SU-DHL-6 (cell line): ENCODE data around the gene SMOC2.

Source experiments
- H2AFZ ChIP-seq: fragments of 200-600 bp; sonication (generic); 2 replicates; pipeline ENCODE4 v1.6.1; 2014; ENCODE audit warnings: low read depth, mild to moderate bottlenecking, moderate library complexity, mixed read lengths, antibody characterized with exemption, low read length; ENCODE audit not compliant: severe bottlenecking
- H3F3A ChIP-seq: fragments of 200-600 bp; shearing (Covaris generic); 2 replicates; pipeline ENCODE4 v1.6.0; 2016; ENCODE audit warnings: antibody characterized with exemption, mild to moderate bottlenecking; ENCODE audit not compliant: insufficient read depth
- H3K27ac ChIP-seq: fragments of 200-600 bp; sonication (generic); 2 replicates; pipeline ENCODE4 v1.5.1; 2016; ENCODE audit warnings: low read depth, mild to moderate bottlenecking, low read length, moderate library complexity, mixed read lengths
- H3K27me3 ChIP-seq: fragments of 200-600 bp; sonication (generic), shearing (Covaris generic); 2 replicates; pipeline ENCODE4 v1.6.0; 2014; ENCODE audit warnings: mild to moderate bottlenecking, low read length
- H3K36me3 ChIP-seq: fragments of 200-600 bp; sonication (generic); 2 replicates; pipeline ENCODE4 v1.6.1; 2014; ENCODE audit warnings: mild to moderate bottlenecking, low read length, mixed read lengths
- H3K4me2 ChIP-seq: fragments of 300-600, 200-600 bp; shearing (Covaris generic), sonication (generic); 2 replicates; pipeline ENCODE4 v1.6.0; 2014; ENCODE audit warnings: low read length, low read depth, mild to moderate bottlenecking; ENCODE audit not compliant: poor library complexity, severe bottlenecking
- H3K4me3 ChIP-seq: fragments of 200-600 bp; sonication (generic); 2 replicates; pipeline ENCODE4 v1.5.1; 2014; ENCODE audit warnings: antibody characterized with exemption, low read length, mild to moderate bottlenecking, mixed read lengths; ENCODE audit not compliant: insufficient read depth, poor library complexity, severe bottlenecking
- H3K79me2 ChIP-seq: fragments of 200-600 bp; sonication (generic); 2 replicates; pipeline ENCODE4 v1.6.1; 2014; ENCODE audit warnings: mild to moderate bottlenecking, low read length, moderate library complexity; ENCODE audit not compliant: insufficient read depth
- H3K9ac ChIP-seq: fragments of 200-600 bp; sonication (generic); 2 replicates; pipeline ENCODE4 v1.7.0; 2014; ENCODE audit warnings: mild to moderate bottlenecking, low read length
- H3K9me2 ChIP-seq: fragments of 200-600 bp; sonication (generic); replicated peaks from 2 replicates; pipeline ENCODE4 v1.6.1; 2014; ENCODE audit warnings: low read length; ENCODE audit not compliant: insufficient read depth
- H3K9me3 ChIP-seq: fragments of 200-600 bp; sonication (generic); 2 replicates; pipeline ENCODE4 v1.6.1; 2014; ENCODE audit warnings: low read length, mixed read lengths; ENCODE audit not compliant: insufficient read depth
- H4K20me1 ChIP-seq: fragments of 200-600 bp; sonication (generic); 2 replicates; pipeline ENCODE4 v1.6.1; 2014; ENCODE audit warnings: low read depth, mild to moderate bottlenecking, antibody characterized with exemption, low read length, moderate library complexity, mixed read lengths
- EZH2phosphoT487 ChIP-seq: fragments of 200-600 bp; sonication (generic), shearing (Covaris generic); conservative IDR thresholded peaks from 2 replicates; pipeline ENCODE4 v1.6.1; 2018; ENCODE audit warnings: mild to moderate bottlenecking, antibody characterized with exemption, low read length, moderate library complexity, mixed read lengths
- TF ChIP-seq, protein P1 (sequence below): fragments of 200-600 bp; sonication (generic); IDR thresholded peaks from one replicate; pipeline ENCODE4 v1.5.1; 2017; ENCODE audit warnings: antibody characterized with exemption, mild to moderate bottlenecking, low read length, moderate library complexity; ENCODE audit not compliant: insufficient read depth, poor library complexity, severe bottlenecking

Gene SMOC2

DNA sequence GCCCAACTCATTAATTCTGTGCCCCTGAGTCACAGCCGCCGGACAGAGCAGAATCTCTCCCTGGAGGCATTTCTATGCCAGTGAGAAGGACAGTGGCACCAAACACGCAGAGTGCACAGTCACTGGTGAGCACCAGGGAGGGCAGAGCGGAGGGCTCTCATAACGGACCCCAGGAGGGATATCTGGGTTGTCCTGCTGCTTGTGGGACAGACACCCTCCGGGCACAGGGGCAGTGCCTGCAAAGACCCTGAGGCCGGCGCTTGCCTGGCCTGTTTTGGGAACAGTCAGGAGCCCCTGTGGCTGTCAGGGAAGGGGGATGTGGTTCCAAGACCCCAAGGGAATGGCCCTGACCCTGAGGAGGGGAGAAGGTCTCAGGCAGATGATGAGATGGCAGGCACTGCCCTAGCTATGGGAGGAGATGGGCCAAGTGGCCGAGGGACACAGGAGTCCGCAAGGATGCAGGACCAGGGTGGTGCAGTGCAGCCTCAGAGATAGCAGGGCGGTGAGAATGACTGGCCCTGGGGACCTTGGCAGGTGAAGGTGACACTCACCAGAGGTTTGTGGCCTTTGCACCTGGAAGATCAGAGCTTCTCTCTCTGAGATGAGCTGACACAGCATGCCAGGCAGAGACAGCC lies 270.8 kb downstream of the SMOC2 start:
- H3K27me3 ChIP-seq: no peaks in the 10 kb centered on the region
- no peak overlapping the region for H3K27ac ChIP-seq
- H3K4me2 ChIP-seq: no peak overlapping the region
- H3K36me3 ChIP-seq: no peaks in the 10 kb centered on the region
- no peak overlapping the region for H3K4me3 ChIP-seq
- no peak for TF ChIP-seq EZH2phosphoT487
- TF ChIP-seq, protein P1, sequence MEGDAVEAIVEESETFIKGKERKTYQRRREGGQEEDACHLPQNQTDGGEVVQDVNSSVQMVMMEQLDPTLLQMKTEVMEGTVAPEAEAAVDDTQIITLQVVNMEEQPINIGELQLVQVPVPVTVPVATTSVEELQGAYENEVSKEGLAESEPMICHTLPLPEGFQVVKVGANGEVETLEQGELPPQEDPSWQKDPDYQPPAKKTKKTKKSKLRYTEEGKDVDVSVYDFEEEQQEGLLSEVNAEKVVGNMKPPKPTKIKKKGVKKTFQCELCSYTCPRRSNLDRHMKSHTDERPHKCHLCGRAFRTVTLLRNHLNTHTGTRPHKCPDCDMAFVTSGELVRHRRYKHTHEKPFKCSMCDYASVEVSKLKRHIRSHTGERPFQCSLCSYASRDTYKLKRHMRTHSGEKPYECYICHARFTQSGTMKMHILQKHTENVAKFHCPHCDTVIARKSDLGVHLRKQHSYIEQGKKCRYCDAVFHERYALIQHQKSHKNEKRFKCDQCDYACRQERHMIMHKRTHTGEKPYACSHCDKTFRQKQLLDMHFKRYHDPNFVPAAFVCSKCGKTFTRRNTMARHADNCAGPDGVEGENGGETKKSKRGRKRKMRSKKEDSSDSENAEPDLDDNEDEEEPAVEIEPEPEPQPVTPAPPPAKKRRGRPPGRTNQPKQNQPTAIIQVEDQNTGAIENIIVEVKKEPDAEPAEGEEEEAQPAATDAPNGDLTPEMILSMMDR: no peak
- H4K20me1 ChIP-seq: no peaks in the 10 kb centered on the region
- no peaks in the 10 kb centered on the region for H3F3A ChIP-seq
- no peaks in the 10 kb centered on the region for H3K9me2 ChIP-seq
- H3K9ac ChIP-seq: no peak overlapping the region
- no peaks in the 10 kb centered on the region for H3K79me2 ChIP-seq
- no peaks in the 10 kb centered on the region for H3K9me3 ChIP-seq
- no peak overlapping the region for H2AFZ ChIP-seq

DNA sequence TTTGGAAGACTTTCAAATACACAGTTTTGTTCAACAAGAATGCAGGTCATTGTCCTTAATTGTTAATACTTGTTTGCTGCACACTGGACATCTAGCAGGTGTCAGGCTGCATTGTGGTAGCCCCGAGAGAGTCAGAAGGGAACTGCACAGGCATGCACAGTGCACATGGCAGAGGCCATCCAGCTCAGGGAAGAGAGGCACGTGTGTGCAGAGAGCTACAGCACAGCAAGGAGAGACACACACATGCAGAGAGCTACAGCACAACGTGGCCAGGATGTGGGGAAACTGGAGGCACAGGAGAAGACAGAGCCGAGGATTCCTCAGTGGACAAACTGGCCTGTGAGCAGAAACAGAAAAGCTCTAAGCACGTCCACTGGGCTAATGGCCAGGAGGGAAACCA lies 272.0 kb downstream of the SMOC2 start:
- no peaks in the 10 kb centered on the region for H3K36me3 ChIP-seq
- no peaks in the 10 kb centered on the region for H3K79me2 ChIP-seq
- no peak overlapping the region for H3K9ac ChIP-seq
- no peak overlapping the region for H3K4me2 ChIP-seq
- H2AFZ ChIP-seq: no peak overlapping the region
- no peaks in the 10 kb centered on the region for H3K9me3 ChIP-seq
- no peaks in the 10 kb centered on the region for H3K27me3 ChIP-seq
- TF ChIP-seq, protein P1: no peak
- TF ChIP-seq EZH2phosphoT487: no peak
- H3K4me3 ChIP-seq: no peak overlapping the region
- H4K20me1 ChIP-seq: no peaks in the 10 kb centered on the region
- no peaks in the 10 kb centered on the region for H3K9me2 ChIP-seq
- no peaks in the 10 kb centered on the region for H3F3A ChIP-seq
- H3K27ac ChIP-seq: no peak overlapping the region

DNA sequence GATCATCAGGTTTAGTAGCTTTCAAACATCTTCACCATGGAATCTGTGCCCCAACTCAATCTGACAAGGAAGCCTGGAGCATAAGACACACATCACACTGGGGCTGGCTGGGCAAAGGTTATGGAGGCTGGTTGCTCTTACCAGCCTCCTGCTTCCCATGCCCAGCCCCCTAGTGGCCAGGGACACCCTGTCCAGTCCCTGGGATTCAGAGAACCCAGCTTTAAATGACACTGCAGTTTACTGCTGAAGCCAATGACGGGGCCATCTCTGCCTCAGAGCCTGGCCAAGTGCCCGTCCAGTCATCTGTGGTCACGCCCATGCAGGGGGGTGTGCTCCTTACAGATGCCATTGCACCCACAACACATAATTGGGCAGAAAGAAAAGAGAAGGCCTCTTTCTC lies 272.9 kb downstream of the SMOC2 start:
- H3K27ac ChIP-seq: no peak overlapping the region
- no peak overlapping the region for H3K4me2 ChIP-seq
- H4K20me1 ChIP-seq: no peaks in the 10 kb centered on the region
- H3K27me3 ChIP-seq: no peaks in the 10 kb centered on the region
- TF ChIP-seq, protein P1: no peak
- no peak for TF ChIP-seq EZH2phosphoT487
- H3K9me3 ChIP-seq: no peaks in the 10 kb centered on the region
- H3K4me3 ChIP-seq: no peak overlapping the region
- no peak overlapping the region for H3K9ac ChIP-seq
- H3K9me2 ChIP-seq: no peaks in the 10 kb centered on the region
- no peak overlapping the region for H2AFZ ChIP-seq
- no peaks in the 10 kb centered on the region for H3K79me2 ChIP-seq
- H3F3A ChIP-seq: no peaks in the 10 kb centered on the region
- H3K36me3 ChIP-seq: no peaks in the 10 kb centered on the region
